LNCAP (cell line): Measurements from ENCODE around the gene SEPTIN11.

Source experiments
- CTCF ChIP-seq: fragments of 450-650 bp; IDR thresholded peaks from 2 replicates; pipeline ENCODE4 v1.5.1; 2017; ENCODE audit warnings: mild to moderate bottlenecking

Gene SEPTIN11

GRCh38 chr4:76977113-76977512 is 27.6 kb downstream of the SEPTIN11 start:
- TF ChIP-seq CTCF = no peak

- TF ChIP-seq CTCF = no peak
Observed at GRCh38 chr4:76977736-76978350, 28.3 kb downstream of the SEPTIN11 start.

- no peak for TF ChIP-seq CTCF
Observed at GRCh38 chr4:76979236-76979635, 29.7 kb downstream of the SEPTIN11 start.

- TF ChIP-seq CTCF = no peak
Observed at GRCh38 chr4:76980261-76980660, 30.7 kb downstream of the SEPTIN11 start.

GRCh38 chr4:76981644-76982043 is 32.1 kb downstream of the SEPTIN11 start:
- TF ChIP-seq CTCF = no peak

GRCh38 chr4:76982638-76983584 is 33.4 kb downstream of the SEPTIN11 start:
- no peak for TF ChIP-seq CTCF

GRCh38 chr4:76984127-76984526 is 34.6 kb downstream of the SEPTIN11 start:
- TF ChIP-seq CTCF = no peak
